ENCODE results near the gene PLCXD1. TPM values are rescaled to one million over a fixed set of nuclear protein-coding genes. Genes with fewer than 3 reads are reported as not detected.
"Not testable (repeated sequence)": the region's sequence is repeated elsewhere in the genome, so short reads cannot be mapped to it uniquely, and the experiment has no call there.

The PLCXD1 gene
- total RNA-seq, 1 experiment from 2014 or later: 49.4 TPM

DNA sequence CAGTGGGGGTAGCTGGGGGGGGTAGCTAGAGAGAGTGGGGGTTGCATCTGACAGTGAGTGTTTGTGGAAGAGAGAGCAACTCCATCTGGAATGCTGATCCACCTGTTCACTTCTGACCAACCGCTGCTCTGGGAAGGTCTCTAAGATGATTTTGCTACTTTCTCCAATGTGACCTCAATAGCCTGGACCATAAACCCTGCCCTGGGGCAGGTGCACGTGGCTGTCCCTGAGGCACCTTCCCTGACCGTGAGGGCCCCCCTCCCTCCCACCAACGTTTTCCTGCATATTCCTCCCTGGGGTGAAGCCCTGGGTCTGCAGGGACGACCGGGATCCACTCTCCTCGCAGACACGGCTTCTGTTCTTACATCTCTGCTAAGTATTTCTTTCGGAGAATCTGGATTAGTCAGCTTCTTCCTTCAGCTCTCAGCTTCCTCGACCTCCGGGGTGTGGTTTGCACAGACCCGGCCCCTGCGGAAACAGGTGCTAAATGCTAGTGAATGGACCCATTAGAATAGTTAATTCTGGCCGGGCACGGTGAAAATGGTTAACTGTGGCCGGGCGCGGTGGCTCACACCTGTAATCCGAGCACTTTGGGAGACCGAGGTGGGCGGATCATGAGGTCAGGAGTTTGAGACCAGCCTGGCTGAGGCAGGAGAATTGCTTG is 21.4 kb upstream of the PLCXD1 start:
- H3K9ac ChIP-seq (ENCODE audit: low read length): no peak overlapping the region
- H3K79me2 ChIP-seq (ENCODE audit: low read length): no peaks in the 10 kb centered on the region
- no peaks in the 10 kb centered on the region for H3K27me3 ChIP-seq (ENCODE audit: low read length)
- H3K9me2 ChIP-seq (replicated peaks; ENCODE audit: insufficient read depth, low read length): no peaks in the 10 kb centered on the region
- no peak overlapping the region for H2AFZ ChIP-seq (ENCODE audit: low read length)
- DNase-seq: no peak
- no peak overlapping the region for H3K4me2 ChIP-seq (ENCODE audit: low read depth, low read length, poor library complexity, severe bottlenecking)
- no peaks in the 10 kb centered on the region for H3K9me3 ChIP-seq (ENCODE audit: low read length)
- no peak overlapping the region for H3K27ac ChIP-seq (ENCODE audit: low read length)
- H4K20me1 ChIP-seq (ENCODE audit: insufficient read depth, low read depth, low read length): no peaks in the 10 kb centered on the region
- H3K4me1 ChIP-seq (ENCODE audit: low read length): no peaks in the 10 kb centered on the region
- no peaks in the 10 kb centered on the region for H3K36me3 ChIP-seq (ENCODE audit: insufficient read depth, low read length)
- no peak overlapping the region for H3K4me3 ChIP-seq (ENCODE audit: low read length)

DNA sequence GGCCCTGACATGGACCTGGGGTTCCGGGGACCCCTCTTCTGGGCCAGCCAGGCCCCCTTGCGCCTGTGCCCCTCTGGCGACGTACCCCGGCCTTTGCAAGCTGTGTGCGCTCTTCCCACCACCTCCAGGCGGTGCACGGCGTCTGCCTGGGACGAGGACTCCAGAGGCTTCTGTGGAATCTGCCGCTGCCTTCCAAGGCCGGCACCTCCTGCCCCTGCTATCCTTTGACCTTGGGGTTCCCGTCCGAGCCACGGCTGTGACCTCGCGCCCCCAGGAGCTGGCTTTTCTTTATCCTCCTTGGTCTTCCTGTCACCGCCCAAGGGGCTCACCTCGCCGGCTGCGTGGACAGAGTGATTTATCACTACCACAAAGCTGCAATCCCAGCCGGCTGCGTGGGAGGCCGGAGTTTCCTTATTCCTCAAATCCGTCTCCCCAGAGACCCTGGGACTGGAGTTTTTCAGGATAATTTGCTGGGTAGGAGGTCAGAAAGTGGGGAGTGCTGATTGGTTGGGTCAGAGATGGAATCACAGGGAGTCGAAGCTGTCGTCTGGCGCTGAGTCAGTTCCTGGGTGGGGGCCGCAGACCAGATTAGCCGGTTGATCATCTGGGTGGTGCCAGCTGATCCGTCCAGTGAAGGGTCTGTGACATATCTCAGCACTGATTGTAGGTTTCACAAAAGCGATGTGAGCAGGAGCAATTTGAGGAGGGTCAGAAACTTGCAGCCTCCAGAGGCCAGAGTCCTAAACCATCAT is 19.8 kb upstream of the PLCXD1 start:
- no peak overlapping the region for H3K4me2 ChIP-seq (ENCODE audit: low read depth, low read length, poor library complexity, severe bottlenecking)
- H3K9ac ChIP-seq (ENCODE audit: low read length): no peak overlapping the region
- H3K9me3 ChIP-seq (ENCODE audit: low read length): no peaks in the 10 kb centered on the region
- no peak for DNase-seq
- H3K79me2 ChIP-seq (ENCODE audit: low read length): no peaks in the 10 kb centered on the region
- H3K27me3 ChIP-seq (ENCODE audit: low read length): no peaks in the 10 kb centered on the region
- H3K36me3 ChIP-seq (ENCODE audit: insufficient read depth, low read length): no peaks in the 10 kb centered on the region
- no peak overlapping the region for H2AFZ ChIP-seq (ENCODE audit: low read length)
- no peak overlapping the region for H3K4me3 ChIP-seq (ENCODE audit: low read length)
- no peaks in the 10 kb centered on the region for H3K9me2 ChIP-seq (replicated peaks; ENCODE audit: insufficient read depth, low read length)
- no peaks in the 10 kb centered on the region for H4K20me1 ChIP-seq (ENCODE audit: insufficient read depth, low read depth, low read length)
- H3K4me1 ChIP-seq (ENCODE audit: low read length): no peaks in the 10 kb centered on the region
- H3K27ac ChIP-seq (ENCODE audit: low read length): no peak overlapping the region

DNA sequence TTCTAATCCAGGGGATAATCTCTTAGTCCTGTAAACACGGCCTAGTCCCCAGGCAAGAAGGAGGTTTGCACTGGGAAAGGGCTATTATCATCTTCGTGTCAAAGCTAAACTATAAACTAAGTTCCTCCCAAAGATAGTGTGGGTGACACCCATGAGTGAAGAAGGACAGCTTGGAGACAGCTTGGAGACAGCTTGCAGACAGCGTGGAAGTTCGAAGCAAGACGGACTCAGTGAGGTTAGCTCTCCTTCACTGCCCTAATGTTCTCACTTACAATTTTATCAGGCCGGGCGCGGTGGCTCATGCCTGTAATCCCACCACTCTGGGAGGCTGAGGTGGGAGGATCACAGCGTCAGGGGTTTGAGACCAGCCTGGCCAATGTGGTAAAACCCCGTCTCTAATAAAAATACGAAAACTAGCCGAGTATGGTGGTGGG is 19.2 kb upstream of the PLCXD1 start:
- Histone ChIP-seq H3K27me3 (ENCODE audit: low read length) (no peaks in the 10 kb centered on the region), H3K36me3 (ENCODE audit: insufficient read depth, low read length) (no peaks in the 10 kb centered on the region), H4K20me1 (ENCODE audit: insufficient read depth, low read depth, low read length) (no peaks in the 10 kb centered on the region), H3K27ac (ENCODE audit: low read length) (no peak overlapping the region), H3K9me2 (replicated peaks; ENCODE audit: insufficient read depth, low read length) (no peaks in the 10 kb centered on the region), H3K4me1 (ENCODE audit: low read length) (no peaks in the 10 kb centered on the region), H3K4me2 (ENCODE audit: low read depth, low read length, poor library complexity, severe bottlenecking) (no peak overlapping the region), H3K4me3 (ENCODE audit: low read length) (no peak overlapping the region), H2AFZ (ENCODE audit: low read length) (no peak overlapping the region), H3K79me2 (ENCODE audit: low read length) (no peaks in the 10 kb centered on the region), H3K9me3 (ENCODE audit: low read length) (no peaks in the 10 kb centered on the region), H3K9ac (ENCODE audit: low read length) (no peak overlapping the region)
- no peak for DNase-seq

DNA sequence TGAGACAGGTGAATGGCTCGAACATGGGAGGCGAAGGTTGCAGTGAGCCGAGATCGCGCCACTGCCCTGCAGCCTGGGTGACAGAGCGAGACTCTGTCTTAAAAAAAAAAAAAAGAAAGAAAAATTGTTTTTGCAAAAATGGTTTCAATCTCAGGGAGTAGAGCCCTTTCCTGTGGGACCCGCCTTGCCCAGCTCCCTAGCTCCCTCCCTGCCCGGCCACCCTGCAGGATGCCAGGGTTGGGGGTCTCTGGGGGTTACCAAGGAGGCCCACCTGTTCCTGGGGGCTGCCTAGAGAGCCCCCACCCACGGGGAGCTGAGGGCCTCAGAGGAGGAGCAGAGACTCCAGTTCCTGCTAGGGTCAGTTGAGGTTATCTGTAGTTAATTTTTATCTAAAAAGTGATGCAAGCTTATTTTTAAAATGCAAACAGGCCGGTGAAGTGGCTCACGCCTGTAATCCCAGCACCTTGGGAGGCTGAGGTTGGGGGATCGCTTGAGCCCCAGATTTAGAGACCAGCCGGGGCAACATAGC is 18.7 kb upstream of the PLCXD1 start:
- Histone ChIP-seq H3K79me2 (ENCODE audit: low read length) (no peaks in the 10 kb centered on the region), H4K20me1 (ENCODE audit: insufficient read depth, low read depth, low read length) (no peaks in the 10 kb centered on the region), H3K9ac (ENCODE audit: low read length) (no peak overlapping the region), H3K4me1 (ENCODE audit: low read length) (no peaks in the 10 kb centered on the region), H3K4me3 (ENCODE audit: low read length) (no peak overlapping the region), H3K27ac (ENCODE audit: low read length) (no peak overlapping the region), H3K27me3 (ENCODE audit: low read length) (no peaks in the 10 kb centered on the region), H3K9me2 (replicated peaks; ENCODE audit: insufficient read depth, low read length) (no peaks in the 10 kb centered on the region), H3K4me2 (ENCODE audit: low read depth, low read length, poor library complexity, severe bottlenecking) (no peak overlapping the region), H3K36me3 (ENCODE audit: insufficient read depth, low read length) (no peaks in the 10 kb centered on the region), H3K9me3 (ENCODE audit: low read length) (no peaks in the 10 kb centered on the region), H2AFZ (ENCODE audit: low read length) (no peak overlapping the region)
- no peak for DNase-seq

DNA sequence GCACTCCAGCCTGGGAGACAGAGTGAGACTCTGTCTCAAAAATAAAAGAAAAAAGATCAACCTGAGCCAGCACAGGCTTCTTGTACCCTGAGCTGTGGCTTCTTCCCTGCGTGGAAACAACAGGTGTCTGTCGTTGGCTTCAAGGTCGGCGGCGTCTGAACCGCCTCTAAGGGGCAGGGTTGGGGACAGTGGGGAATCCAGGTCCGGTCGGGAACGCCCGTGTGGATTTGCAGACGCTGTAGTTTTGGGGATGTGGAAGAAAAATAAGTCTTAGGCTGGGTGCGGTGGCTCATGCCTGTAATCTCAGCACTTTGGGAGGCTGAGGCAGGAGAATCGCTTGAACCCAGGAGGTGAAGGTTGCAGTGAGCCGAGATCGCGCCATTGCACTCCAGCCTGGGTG is 17.2 kb upstream of the PLCXD1 start:
- DNase-seq; H3K4me1 ChIP-seq (ENCODE audit: low read length); H3K9ac ChIP-seq (ENCODE audit: low read length); H2AFZ ChIP-seq (ENCODE audit: low read length); H3K9me2 ChIP-seq (replicated peaks; ENCODE audit: insufficient read depth, low read length); H3K27ac ChIP-seq (ENCODE audit: low read length); H3K79me2 ChIP-seq (ENCODE audit: low read length); H3K4me2 ChIP-seq (ENCODE audit: low read depth, low read length, poor library complexity, severe bottlenecking); H3K36me3 ChIP-seq (ENCODE audit: insufficient read depth, low read length); H4K20me1 ChIP-seq (ENCODE audit: insufficient read depth, low read depth, low read length); H3K9me3 ChIP-seq (ENCODE audit: low read length); H3K4me3 ChIP-seq (ENCODE audit: low read length); H3K27me3 ChIP-seq (ENCODE audit: low read length): not testable (repeated sequence)

DNA sequence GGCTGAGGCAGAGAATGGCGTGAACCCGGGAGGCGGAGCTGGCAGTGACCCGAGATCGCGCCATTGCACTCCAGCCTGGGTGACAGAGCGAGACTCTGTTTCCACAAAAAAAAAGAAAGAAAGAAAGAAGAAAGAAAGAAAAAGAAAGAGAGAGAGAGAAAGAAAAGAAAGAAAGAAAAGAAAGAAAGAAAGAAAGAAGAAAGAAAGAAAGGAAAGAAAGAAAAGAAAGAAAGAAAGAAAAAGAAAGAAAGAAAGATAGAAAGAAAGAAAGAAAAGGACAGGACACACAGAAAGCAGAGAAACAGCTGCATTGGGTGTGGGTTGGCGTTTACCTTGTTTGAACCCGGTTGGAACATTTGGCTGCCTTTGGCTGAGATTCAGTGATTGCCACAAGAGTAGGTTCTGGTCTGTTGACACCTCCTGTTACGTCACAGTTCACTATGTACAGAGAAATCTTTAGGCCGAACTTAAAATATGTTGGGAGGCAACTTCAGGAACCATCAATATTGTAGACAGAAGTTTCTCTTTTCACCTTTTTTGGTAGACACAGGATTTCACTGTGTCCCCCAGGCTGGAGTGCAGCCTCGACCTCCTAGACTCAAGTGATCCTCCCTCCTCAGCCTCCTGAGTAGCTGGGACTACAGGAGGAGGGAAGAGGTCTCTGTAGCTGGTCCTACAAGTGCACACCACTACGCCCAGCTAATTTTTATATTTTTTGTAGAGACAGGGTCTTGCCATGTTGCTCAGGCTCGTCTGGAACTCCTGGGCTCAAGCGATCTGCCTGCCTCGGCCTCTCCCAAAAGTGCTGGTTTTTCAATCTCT is 16.3 kb upstream of the PLCXD1 start:
- H4K20me1 ChIP-seq (ENCODE audit: insufficient read depth, low read depth, low read length): no peaks in the 10 kb centered on the region
- no peak overlapping the region for H3K9ac ChIP-seq (ENCODE audit: low read length)
- no peak overlapping the region for H2AFZ ChIP-seq (ENCODE audit: low read length)
- no peaks in the 10 kb centered on the region for H3K4me1 ChIP-seq (ENCODE audit: low read length)
- no peaks in the 10 kb centered on the region for H3K9me2 ChIP-seq (replicated peaks; ENCODE audit: insufficient read depth, low read length)
- no peaks in the 10 kb centered on the region for H3K36me3 ChIP-seq (ENCODE audit: insufficient read depth, low read length)
- no peak for DNase-seq
- H3K9me3 ChIP-seq (ENCODE audit: low read length): no peaks in the 10 kb centered on the region
- no peaks in the 10 kb centered on the region for H3K27me3 ChIP-seq (ENCODE audit: low read length)
- no peak overlapping the region for H3K4me2 ChIP-seq (ENCODE audit: low read depth, low read length, poor library complexity, severe bottlenecking)
- H3K27ac ChIP-seq (ENCODE audit: low read length): no peak overlapping the region
- no peak overlapping the region for H3K4me3 ChIP-seq (ENCODE audit: low read length)
- no peaks in the 10 kb centered on the region for H3K79me2 ChIP-seq (ENCODE audit: low read length)

DNA sequence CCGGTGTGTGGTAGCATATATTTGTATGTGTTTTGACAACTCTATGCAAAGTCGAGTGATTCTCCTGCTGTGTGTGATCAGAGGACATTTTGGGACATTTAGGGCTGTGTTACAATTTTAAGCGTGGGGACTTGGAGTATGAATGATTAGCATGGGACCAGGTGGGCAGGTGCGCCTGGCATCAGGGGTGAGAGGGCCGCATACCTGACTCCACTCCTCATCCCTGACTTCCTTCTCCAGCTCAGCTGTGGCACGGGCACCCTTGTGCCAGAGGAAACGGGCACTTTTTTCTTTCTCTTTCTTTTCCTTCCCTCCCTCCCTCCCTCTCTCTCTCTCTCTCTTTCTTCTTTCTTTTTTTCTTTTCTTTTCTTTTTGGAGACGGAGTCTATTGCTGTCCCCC is 15.7 kb upstream of the PLCXD1 start:
- no peak overlapping the region for H3K4me3 ChIP-seq (ENCODE audit: low read length)
- H3K27me3 ChIP-seq (ENCODE audit: low read length): no peaks in the 10 kb centered on the region
- H2AFZ ChIP-seq (ENCODE audit: low read length): no peak overlapping the region
- no peaks in the 10 kb centered on the region for H3K36me3 ChIP-seq (ENCODE audit: insufficient read depth, low read length)
- H3K9ac ChIP-seq (ENCODE audit: low read length): no peak overlapping the region
- no peak for DNase-seq
- H3K9me3 ChIP-seq (ENCODE audit: low read length): no peaks in the 10 kb centered on the region
- no peak overlapping the region for H3K4me2 ChIP-seq (ENCODE audit: low read depth, low read length, poor library complexity, severe bottlenecking)
- H3K79me2 ChIP-seq (ENCODE audit: low read length): no peaks in the 10 kb centered on the region
- H3K27ac ChIP-seq (ENCODE audit: low read length): no peak overlapping the region
- no peaks in the 10 kb centered on the region for H4K20me1 ChIP-seq (ENCODE audit: insufficient read depth, low read depth, low read length)
- no peaks in the 10 kb centered on the region for H3K4me1 ChIP-seq (ENCODE audit: low read length)
- no peaks in the 10 kb centered on the region for H3K9me2 ChIP-seq (replicated peaks; ENCODE audit: insufficient read depth, low read length)

DNA sequence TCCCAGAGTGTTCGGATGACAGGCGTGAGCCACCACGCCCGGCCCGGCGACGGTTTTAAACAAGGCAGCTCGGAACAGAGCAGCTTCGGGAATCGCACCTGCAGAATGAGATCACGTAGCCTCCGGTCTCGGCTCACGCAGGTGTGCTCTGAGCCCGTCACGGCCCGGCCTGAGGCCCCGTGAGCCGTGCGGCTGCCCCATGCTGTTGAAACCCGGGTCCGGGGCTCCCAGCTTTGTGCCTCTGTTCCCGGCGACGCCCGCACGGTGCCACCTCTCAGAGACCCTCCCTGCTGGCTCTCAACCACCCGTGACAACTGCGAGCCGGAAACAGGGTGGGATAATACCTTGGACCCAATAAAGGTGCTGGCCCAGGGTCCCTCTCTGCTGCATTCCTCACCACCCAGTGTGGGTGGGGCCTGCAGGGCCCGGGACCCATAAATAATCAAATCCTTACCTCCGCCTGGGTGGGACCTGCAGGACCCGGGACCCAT is 13.4 kb upstream of the PLCXD1 start:
- H3K9ac ChIP-seq (ENCODE audit: low read length): no peak overlapping the region
- H3K27ac ChIP-seq (ENCODE audit: low read length): no peak overlapping the region
- no peak overlapping the region for H3K4me3 ChIP-seq (ENCODE audit: low read length)
- H2AFZ ChIP-seq (ENCODE audit: low read length): no peak overlapping the region
- no peaks in the 10 kb centered on the region for H4K20me1 ChIP-seq (ENCODE audit: insufficient read depth, low read depth, low read length)
- H3K9me3 ChIP-seq (ENCODE audit: low read length): no peaks in the 10 kb centered on the region
- H3K79me2 ChIP-seq (ENCODE audit: low read length): no peaks in the 10 kb centered on the region
- H3K4me2 ChIP-seq (ENCODE audit: low read depth, low read length, poor library complexity, severe bottlenecking): no peak overlapping the region
- H3K27me3 ChIP-seq (ENCODE audit: low read length): no peaks in the 10 kb centered on the region
- no peaks in the 10 kb centered on the region for H3K36me3 ChIP-seq (ENCODE audit: insufficient read depth, low read length)
- no peaks in the 10 kb centered on the region for H3K4me1 ChIP-seq (ENCODE audit: low read length)
- DNase-seq: no peak
- H3K9me2 ChIP-seq (replicated peaks; ENCODE audit: insufficient read depth, low read length): no peaks in the 10 kb centered on the region

All from Karpas-422 (cell line).